T-helper 17 cell (primary cell): ENCODE data around the gene PTPRN2. TPM values are rescaled to one million over a fixed set of nuclear protein-coding genes. Genes with fewer than 3 reads are reported as not detected.
A peak's percentile ranks its signal among the peaks of the same experiment; 100 is the strongest.
"Not testable (repeated sequence)": the region's sequence is repeated elsewhere in the genome, so short reads cannot be mapped to it uniquely, and the experiment has no call there.

Experiments used
- ATAC-seq: fragments of 150-1000 bp; cut with Tn5 transposase; 2 replicates; pipeline ENCODE4 v1.10.0; 2021; ENCODE audit warnings: mild to moderate bottlenecking, moderate library complexity
- DNase-seq, 3 donors: peaks; one replicate each; pipeline versions ENCODE4 v3.0.0 to v3.0.0-alpha.2; 2020 to 2021
- H3K9me3 ChIP-seq: one replicate; pipeline ENCODE4 v1.7.0; 2013; ENCODE audit warnings: low read length, mild to moderate bottlenecking; ENCODE audit not compliant: control insufficient read depth, poor library complexity, severe bottlenecking
- H3K27ac Mint-ChIP-seq: one replicate; pipeline ENCODE4 v1.8.0; 2022; ENCODE audit warnings: mild to moderate bottlenecking, moderate library complexity, mixed read lengths
- H3K27me3 Mint-ChIP-seq: one replicate; pipeline ENCODE4 v1.8.0; 2022; ENCODE audit warnings: mixed read lengths
- H3K36me3 Mint-ChIP-seq: one replicate; pipeline ENCODE4 v1.8.0; 2022; ENCODE audit warnings: low read depth, mixed read lengths
- H3K4me1 Mint-ChIP-seq: one replicate; pipeline ENCODE4 v1.8.0; 2022; ENCODE audit warnings: mild to moderate bottlenecking, mixed read lengths
- H3K4me3 Mint-ChIP-seq: one replicate; pipeline ENCODE4 v1.8.0; 2022; ENCODE audit warnings: mild to moderate bottlenecking, moderate library complexity, mixed read lengths
- total RNA-seq, 4 donors: library from RNA in 2 of 4; stranded (reverse) in 2 of 4; gene quantifications; one replicate each; pipeline ENCODE4 v1.2.3 and lab custom pipeline; 2022 to 2026

Gene PTPRN2
- total RNA-seq, 2 donors from 2014 or later: 0.42 to 0.57 TPM

DNA sequence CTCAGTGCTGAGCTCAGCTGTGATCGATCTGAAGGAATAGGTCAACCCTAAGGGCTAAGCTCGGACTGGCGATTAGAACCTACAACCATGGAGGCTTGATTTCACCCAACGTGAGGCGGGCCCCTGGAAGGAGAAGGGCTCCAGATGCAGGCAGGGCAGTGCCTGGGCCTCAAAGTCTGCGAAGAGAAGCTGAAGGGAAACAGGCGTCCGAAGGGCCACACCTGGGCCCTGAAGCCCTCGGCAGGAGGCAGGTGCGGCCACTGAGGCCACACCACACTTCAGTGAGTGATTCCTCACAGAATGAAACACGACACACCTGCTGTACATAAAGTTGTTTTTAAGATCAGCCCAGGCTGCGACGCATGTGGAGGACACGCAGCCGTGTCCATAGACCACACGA lies 198.7 kb downstream of the PTPRN2 start:
- H3K9me3 ChIP-seq: no peaks in the 10 kb centered on the region
- DNase-seq (no peak), ATAC-seq (no peak)
- H3K4me1 Mint-ChIP-seq: no peaks in the 10 kb centered on the region
- no peaks in the 10 kb centered on the region for H3K36me3 Mint-ChIP-seq
- no peak overlapping the region for H3K4me3 Mint-ChIP-seq
- peaks cover 31% of the 10 kb centered on the region for H3K27me3 Mint-ChIP-seq
- no peak overlapping the region for H3K27ac Mint-ChIP-seq

DNA sequence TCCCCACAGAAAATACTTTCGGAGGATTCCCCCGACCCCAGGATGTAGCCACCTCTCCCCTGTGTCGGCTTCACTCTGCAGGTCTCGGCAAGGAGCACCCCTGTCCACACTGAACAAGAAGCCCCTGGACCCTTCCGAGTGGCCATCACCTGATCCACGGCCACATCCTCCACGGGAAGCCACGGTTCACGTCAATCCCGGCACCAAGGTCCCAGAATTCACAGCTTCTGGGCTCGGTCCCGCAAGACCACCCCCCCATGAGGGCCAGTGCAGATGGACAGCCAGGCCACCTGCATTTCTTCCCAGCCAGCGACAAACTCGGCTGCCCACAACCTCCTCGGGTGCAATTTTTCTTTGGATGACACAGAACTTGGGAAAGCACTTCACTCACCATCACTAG lies 199.6 kb downstream of the PTPRN2 start:
- DNase-seq (no peak), ATAC-seq (no peak)
- H3K4me1 Mint-ChIP-seq: no peaks in the 10 kb centered on the region
- no peaks in the 10 kb centered on the region for H3K9me3 ChIP-seq
- H3K4me3 Mint-ChIP-seq: no peak overlapping the region
- peaks cover 29% of the 10 kb centered on the region for H3K27me3 Mint-ChIP-seq
- H3K27ac Mint-ChIP-seq: no peak overlapping the region
- no peaks in the 10 kb centered on the region for H3K36me3 Mint-ChIP-seq

DNA sequence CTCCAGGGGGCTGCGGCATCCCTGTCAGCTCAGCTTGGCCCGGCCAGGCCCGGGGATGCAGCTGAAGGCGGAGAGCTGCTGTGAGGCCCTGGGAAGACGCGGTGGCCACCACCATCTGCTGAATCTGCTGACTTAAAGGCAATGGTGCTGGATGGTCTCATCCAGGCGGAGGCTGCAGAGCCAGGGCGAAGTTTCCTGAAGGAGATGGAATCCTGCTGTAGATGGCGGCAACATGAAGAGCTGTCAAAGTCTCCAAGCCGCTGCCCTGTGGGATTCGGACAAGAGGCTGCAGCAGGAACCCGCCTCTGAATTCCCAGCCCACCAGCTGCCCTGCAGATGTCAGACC lies 200.1 kb downstream of the PTPRN2 start:
- no peak overlapping the region for H3K4me3 Mint-ChIP-seq

DNA sequence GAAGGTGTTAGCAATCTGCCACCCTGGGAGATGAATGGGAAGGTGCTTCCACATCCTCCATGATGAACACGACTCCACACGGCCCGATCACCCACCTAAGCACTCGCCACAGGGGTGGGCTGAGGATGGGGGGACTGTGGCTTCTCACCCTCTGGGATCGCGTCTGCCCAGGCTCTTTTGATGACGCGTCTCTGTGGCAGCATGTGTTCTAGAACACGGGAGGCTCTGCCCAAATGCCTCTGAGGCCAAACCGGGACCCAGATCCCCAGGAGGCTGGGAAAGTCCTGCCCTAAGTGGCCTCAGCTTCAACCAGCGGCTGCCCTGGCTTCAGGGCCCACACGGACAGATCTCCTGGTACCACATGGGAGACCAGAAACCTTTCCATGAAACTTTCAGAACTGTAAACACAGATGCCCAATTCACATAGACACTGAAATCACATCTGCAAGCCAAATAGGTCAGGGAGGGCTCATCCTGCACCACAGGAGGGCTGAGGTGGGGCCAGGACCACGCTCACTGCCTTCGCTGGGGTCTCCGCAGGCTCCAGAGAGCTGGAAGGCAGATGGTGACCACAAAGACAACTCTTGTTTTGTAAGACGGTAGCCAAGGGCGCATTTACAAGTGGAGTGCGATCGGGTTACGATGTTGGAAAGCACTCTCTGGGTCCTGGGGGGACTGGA lies 200.6 kb downstream of the PTPRN2 start:
- H3K9me3 ChIP-seq: no peaks in the 10 kb centered on the region
- Mint-ChIP-seq H3K36me3 (no peaks in the 10 kb centered on the region), H3K4me3 (no peak overlapping the region), H3K4me1 (no peaks in the 10 kb centered on the region), H3K27ac (no peak overlapping the region), H3K27me3 (peaks cover 33% of the 10 kb centered on the region)
- no peak for ATAC-seq
- no peak for DNase-seq

More for the DNA sequence above, 200.1 kb downstream of the PTPRN2 start:
- no peaks in the 10 kb centered on the region for H3K9me3 ChIP-seq
- Mint-ChIP-seq H3K4me1 (no peaks in the 10 kb centered on the region), H3K27ac (no peak overlapping the region), H3K27me3 (peaks cover 30% of the 10 kb centered on the region), H3K36me3 (no peaks in the 10 kb centered on the region)
- no peak for ATAC-seq
- DNase-seq: no peak

DNA sequence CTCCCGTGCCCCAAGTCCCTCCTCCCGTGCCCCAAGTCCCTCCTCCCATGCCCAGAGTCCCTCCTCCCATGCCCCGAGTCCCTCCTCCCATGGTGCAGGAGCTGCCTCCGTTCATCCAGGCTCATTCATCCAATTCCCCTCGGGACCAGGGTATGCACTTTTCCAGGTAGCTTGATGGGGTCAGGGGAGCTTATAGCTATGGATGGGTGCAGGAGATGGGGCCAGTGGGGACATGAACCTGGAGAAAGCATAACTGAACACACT lies 201.3 kb downstream of the PTPRN2 start:
- no peak for ATAC-seq
- peaks cover 33% of the 10 kb centered on the region for H3K27me3 Mint-ChIP-seq

DNA sequence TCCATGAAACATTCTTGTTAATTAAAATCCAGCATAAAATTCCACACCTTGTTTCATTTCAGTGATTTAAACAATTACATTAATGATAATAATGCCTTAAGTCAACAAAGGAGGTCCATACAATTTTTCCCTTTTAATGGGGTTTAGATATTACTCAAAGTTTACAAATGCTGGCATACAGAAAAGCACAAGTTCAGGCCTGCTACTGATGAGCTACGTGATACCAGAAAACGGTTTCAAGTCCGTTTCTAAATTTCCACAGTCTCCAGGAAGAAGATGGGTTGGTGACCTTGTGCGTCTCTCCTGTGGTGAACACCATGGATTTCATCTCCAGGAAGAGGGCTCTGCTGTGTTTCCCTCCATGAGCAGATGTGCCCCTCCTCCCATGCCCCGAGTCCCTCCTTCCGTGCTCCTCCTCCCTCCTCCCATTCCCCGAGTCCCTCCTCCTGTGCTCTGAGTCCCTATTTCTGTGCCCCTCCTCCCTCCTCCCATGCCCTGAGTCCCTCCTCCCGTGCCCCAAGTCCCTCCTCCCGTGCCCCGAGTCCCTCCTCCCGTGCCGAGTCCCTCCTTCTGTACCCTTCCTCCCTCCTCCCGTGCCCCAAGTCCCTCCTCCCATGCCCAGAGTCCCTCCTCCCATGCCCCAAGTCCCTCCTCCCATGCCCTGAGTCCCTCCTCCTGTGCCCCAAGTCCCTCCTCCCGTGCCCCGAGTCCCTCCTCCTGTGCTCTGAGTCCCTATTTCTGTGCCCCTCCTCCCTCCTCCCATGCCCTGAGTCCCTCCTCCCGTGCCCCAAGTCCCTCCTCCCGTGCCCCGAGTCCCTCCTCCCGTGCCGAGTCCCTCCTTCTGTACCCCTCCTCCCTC lies 201.9 kb downstream of the PTPRN2 start:
- H3K4me1 Mint-ChIP-seq, ATAC-seq, DNase-seq, H3K36me3 Mint-ChIP-seq, H3K4me3 Mint-ChIP-seq, H3K9me3 ChIP-seq, H3K27ac Mint-ChIP-seq: not testable (repeated sequence)
- H3K27me3 Mint-ChIP-seq: peaks cover 33% of the 10 kb centered on the region

More for the DNA sequence above, 201.3 kb downstream of the PTPRN2 start:
- Mint-ChIP-seq H3K4me1 (no peaks in the 10 kb centered on the region), H3K4me3 (no peak overlapping the region), H3K27ac (no peak overlapping the region), H3K36me3 (no peaks in the 10 kb centered on the region)
- DNase-seq: no peak
- H3K9me3 ChIP-seq: no peaks in the 10 kb centered on the region

DNA sequence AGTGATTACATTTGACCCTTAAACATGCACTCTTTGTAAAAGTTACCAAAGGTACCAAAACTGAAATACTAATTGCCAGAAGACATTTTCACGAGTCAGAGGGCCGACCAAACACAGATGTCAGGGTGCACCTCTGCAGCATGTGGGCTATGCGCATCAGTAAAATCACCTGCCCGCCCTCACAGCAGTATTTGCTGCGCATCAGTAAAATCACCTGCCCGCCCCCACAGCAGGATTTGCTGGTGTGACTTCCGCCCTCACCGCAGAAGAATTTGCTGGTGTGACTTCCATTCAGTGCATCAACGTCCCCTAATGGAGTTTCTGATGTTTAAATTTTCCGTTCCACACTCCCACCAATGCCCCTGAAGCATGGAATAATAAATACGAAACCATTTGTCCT lies 202.9 kb downstream of the PTPRN2 start:
- H3K27ac Mint-ChIP-seq: no peak overlapping the region
- no peak for ATAC-seq

DNA sequence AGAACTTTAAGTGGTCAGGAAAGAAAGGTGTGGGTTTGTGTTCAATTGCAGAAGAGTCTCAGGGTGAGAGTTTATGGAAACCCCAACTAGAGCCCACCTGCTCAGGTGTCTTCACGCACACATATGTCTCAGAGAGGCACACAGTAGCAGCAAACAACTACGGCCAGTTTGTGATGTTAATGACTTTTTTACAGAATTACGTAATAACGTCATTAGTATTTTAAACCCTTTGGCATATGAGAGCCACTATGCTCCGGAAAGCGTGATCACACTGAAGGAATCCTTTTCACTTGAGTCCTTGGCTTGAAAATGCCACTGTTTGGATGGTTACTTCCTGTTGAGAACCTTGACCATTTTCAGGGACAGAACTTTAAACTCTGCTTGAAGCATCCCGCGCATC lies 204.0 kb downstream of the PTPRN2 start:
- H3K4me1 Mint-ChIP-seq: no peaks in the 10 kb centered on the region

More for the DNA sequence above, 202.9 kb downstream of the PTPRN2 start:
- no peak for DNase-seq
- no peaks in the 10 kb centered on the region for H3K4me1 Mint-ChIP-seq
- H3K9me3 ChIP-seq: no peaks in the 10 kb centered on the region
- no peak overlapping the region for H3K4me3 Mint-ChIP-seq
- H3K27me3 Mint-ChIP-seq: peaks cover 33% of the 10 kb centered on the region
- no peaks in the 10 kb centered on the region for H3K36me3 Mint-ChIP-seq

DNA sequence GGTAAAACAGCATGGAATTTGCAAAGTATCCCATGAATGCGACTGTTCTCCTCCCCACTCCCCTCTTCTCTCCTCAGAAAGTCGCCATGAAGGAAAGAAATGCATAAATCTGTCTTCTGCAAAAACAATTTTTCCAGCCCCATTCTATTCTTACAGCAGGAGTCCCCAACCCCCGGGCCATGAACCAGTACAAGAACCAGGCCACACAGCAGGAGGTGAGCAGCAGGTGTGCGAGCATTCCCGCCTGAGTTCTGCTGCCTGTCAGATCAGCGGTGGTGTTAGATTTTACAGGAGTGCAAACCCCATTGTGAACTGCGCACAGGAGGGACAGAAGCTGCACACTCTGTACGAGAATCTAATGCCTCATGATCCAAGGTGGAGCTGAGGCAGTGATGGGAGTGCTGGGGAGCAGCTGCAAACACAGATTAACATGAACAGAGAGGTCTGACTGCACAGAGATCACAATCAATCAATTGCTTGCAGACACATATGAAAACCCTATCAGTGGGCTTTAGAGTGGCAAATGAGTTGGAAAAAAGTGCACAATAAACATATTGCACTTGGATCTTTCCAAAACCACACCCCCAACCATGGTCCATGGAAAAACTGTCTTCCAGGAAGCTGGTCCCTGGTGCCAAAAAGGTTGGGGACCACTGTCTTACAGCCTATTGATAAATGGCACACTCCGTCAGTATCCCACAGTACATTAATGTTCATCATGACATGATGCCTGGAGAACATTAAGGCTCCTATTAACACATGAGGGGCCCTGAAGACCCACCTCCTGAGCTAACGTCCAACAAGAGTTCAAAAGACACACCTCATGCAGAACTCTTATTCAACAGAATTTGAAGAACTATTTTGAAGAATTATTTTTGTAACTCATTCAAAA lies 205.0 kb downstream of the PTPRN2 start:
- H3K27ac Mint-ChIP-seq: no peak overlapping the region

More for the DNA sequence above, 204.0 kb downstream of the PTPRN2 start:
- Mint-ChIP-seq H3K27me3 (peaks cover 33% of the 10 kb centered on the region), H3K27ac (no peak overlapping the region), H3K36me3 (no peaks in the 10 kb centered on the region), H3K4me3 (no peak overlapping the region)
- ATAC-seq (no peak), DNase-seq (no peak)
- no peaks in the 10 kb centered on the region for H3K9me3 ChIP-seq

DNA sequence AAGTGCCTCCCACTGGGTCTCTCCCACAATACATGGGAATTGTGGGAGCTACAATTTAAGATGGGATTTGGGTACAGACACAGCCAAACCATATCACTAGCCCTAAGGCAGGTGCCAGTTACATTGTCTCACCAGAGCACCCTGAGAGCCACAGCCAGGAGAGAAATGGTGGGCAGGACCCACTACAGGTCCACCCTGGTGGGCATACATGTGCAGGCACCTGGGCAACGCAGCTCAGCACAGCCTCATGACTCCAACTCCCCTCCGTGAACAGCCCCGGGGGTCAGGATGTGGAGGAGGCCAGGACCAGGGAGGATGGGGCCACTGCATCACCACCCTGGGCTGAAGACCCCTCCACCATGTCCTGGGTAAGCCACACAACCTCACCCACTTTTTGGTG lies 205.7 kb downstream of the PTPRN2 start:
- Mint-ChIP-seq H3K27me3 (peaks cover 25% of the 10 kb centered on the region), H3K36me3 (no peaks in the 10 kb centered on the region), H3K4me1 (peaks cover 3% of the 10 kb centered on the region), H3K27ac (no peak overlapping the region), H3K4me3 (no peak overlapping the region)
- no peak for DNase-seq
- no peak for ATAC-seq
- H3K9me3 ChIP-seq: no peaks in the 10 kb centered on the region

More for the DNA sequence above, 205.0 kb downstream of the PTPRN2 start:
- ATAC-seq (no peak), DNase-seq (no peak)
- no peaks in the 10 kb centered on the region for H3K9me3 ChIP-seq
- no peak overlapping the region for H3K4me3 Mint-ChIP-seq
- no peaks in the 10 kb centered on the region for H3K4me1 Mint-ChIP-seq
- H3K27me3 Mint-ChIP-seq: peaks cover 24% of the 10 kb centered on the region
- no peaks in the 10 kb centered on the region for H3K36me3 Mint-ChIP-seq

DNA sequence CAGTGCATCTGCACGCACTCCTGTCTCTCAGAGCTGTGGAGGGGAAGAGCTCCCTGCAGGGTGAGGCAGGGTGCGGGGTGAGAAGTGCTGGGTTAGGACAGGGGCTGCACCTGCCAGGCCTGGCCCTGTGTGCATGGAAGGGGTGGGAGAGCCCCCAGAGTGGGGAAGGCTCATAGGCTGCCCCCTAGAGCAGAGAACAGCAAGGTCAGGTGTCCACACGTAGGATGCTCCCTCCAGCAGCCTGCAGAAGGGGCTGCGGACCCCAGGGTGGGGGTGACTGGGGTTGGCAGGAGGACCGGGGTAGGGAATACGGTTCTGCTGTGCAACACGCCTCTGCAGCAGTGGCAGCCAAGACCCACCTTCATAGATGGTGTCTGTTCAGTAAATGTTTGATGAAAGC lies 208.6 kb downstream of the PTPRN2 start:
- ATAC-seq: no peak
- H3K27ac Mint-ChIP-seq: no peak overlapping the region
- no peaks in the 10 kb centered on the region for H3K36me3 Mint-ChIP-seq
- H3K4me1 Mint-ChIP-seq: peaks cover 14% of the 10 kb centered on the region
- H3K9me3 ChIP-seq: no peaks in the 10 kb centered on the region
- DNase-seq: no peak
- H3K4me3 Mint-ChIP-seq: no peak overlapping the region
- H3K27me3 Mint-ChIP-seq: peaks cover 18% of the 10 kb centered on the region

DNA sequence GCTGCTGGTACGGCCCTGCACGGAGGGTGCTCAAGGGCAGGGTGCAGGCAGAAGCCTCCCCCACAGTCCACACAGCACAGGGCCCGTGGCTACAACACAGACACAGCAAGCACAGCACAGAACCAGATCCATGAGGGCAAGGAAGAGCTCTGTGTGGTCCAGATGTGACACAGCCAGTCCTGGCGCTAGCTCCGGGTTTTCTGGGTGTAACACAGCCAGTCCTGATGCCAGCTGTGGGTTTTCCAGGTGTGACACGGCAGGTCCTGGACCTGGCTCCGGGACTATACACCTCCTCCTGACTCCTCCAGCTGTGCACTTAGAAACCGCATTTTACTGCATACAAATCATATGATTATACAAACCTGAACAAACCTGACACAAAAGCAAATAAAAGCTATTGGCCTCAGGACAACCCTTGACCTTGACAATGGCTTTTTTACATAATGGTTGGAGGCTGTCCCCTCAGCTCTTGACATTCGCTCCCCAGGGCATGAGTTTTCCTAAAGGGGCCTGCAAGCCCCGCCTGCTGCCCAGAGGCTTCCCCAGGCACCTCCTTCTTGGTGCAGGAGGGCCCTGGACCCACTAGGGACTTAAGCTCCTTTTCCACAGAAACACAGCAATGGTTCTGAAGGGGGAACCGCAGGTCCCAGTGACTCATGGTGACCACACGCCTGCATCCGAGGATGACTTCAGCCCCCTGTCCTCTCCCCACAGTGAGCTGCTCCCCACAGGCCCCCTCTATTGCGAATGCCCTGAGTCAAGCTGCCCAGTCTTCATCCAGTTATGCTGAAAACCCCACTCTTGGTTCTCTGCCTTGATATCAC lies 209.6 kb downstream of the PTPRN2 start:
- ATAC-seq: no peak
- no peaks in the 10 kb centered on the region for H3K9me3 ChIP-seq
- peaks cover 14% of the 10 kb centered on the region for H3K4me1 Mint-ChIP-seq
- H3K27ac Mint-ChIP-seq: peak overlapping the region; percentile 89
- H3K4me3 Mint-ChIP-seq: no peak overlapping the region
- peaks cover 19% of the 10 kb centered on the region for H3K27me3 Mint-ChIP-seq
- no peak for DNase-seq
- H3K36me3 Mint-ChIP-seq: no peaks in the 10 kb centered on the region

DNA sequence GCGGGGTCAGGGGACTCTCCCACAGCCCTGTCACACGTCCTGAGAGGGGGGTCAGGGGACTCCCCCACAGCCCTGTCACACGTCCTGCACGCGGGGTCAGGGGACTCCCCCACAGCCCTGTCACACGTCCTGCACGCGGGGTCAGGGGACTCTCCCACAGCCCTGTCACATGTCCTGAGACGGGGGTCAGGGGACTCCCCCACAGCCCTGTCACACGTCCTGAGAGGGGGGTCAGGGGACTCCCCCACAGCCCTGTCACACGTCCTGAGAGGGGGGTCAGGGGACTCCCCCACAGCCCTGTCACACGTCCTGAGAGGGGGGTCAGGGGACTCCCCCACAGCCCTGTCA lies 210.8 kb downstream of the PTPRN2 start:
- Mint-ChIP-seq H3K4me1 (peaks cover 14% of the 10 kb centered on the region), H3K27ac (peak overlapping the region; percentile 89), H3K27me3 (peaks cover 15% of the 10 kb centered on the region)
- not testable (repeated sequence) for ATAC-seq, H3K4me3 Mint-ChIP-seq, H3K9me3 ChIP-seq, H3K36me3 Mint-ChIP-seq
- peak in 1 of 3 donors; percentile 39 for DNase-seq
